K562 (cell line): ENCODE data around the gene NME2. TPM values are rescaled to one million over a fixed set of nuclear protein-coding genes. Genes with fewer than 3 reads are reported as not detected.

Source experiments
- HDAC3 ChIP-seq: fragments of 450-650 bp; IDR thresholded peaks from 2 replicates; pipeline ENCODE4 v1.6.1; 2018; ENCODE audit warnings: borderline replicate concordance, mild to moderate bottlenecking, moderate library complexity; ENCODE audit not compliant: partially characterized antibody
- KDM5B ChIP-seq: fragments of 200-600 bp; sonication (generic); IDR thresholded peaks from 2 replicates; pipeline ENCODE4 v1.6.1; 2012; ENCODE audit warnings: low read depth, mild to moderate bottlenecking, moderate library complexity, low read length, control low read depth, inconsistent platforms; ENCODE audit not compliant: insufficient replicate concordance
- KLF1 ChIP-seq: fragments of 450-650 bp; IDR thresholded peaks from 2 replicates; pipeline ENCODE4 v1.6.1; 2016; ENCODE audit warnings: missing genetic modification characterization, missing compliant biosample characterization
- NR2C2 ChIP-seq, 2 experiments: fragments of 200-800 bp in 1 of 2; sonication (Bioruptor generic) in 1 of 2; sonication (generic) in 1 of 2; formaldehyde crosslinking in 1 of 2; IDR thresholded peaks; 2 replicates each; pipeline versions ENCODE4 v1.6.1 to v1.8.0; 2016 to 2022; ENCODE audit warnings: mild to moderate bottlenecking in 1 of 2, missing compliant biosample characterization in 1 of 2, missing genetic modification characterization in 1 of 2, missing genetic modification reagents in 1 of 2
- RB1 ChIP-seq: fragments of 450-650 bp; IDR thresholded peaks from 2 replicates; pipeline ENCODE4 v1.6.1; 2017; ENCODE audit warnings: low read depth, mild to moderate bottlenecking
- STAG1 ChIP-seq: sonication (generic); formaldehyde crosslinking; IDR thresholded peaks from 2 replicates; pipeline ENCODE4 v1.5.0; 2020; ENCODE audit warnings: missing genetic modification reagents, borderline replicate concordance
- TAF9B ChIP-seq: fragments of 450-650 bp; IDR thresholded peaks from 2 replicates; pipeline ENCODE4 v1.6.1; 2018; ENCODE audit warnings: mild to moderate bottlenecking; ENCODE audit not compliant: partially characterized antibody
- polyA plus RNA-seq, 8 experiments: library from polyadenylated mRNA; depleted of rRNA in 4 of 8; stranded (reverse) in 5 of 8; unstranded in 3 of 8; fragments of >200 nt; fragmentation: Nextera tagmentation in 2 of 8; fragmentation: Illumina TruSeq in 1 of 8; extraction: Ambion mirVana in 2 of 8; extraction: Trizol in 1 of 8; gene quantifications; 2 replicates each; pipeline versions ENCODE4 v1.2.1 to v1.2.3, GENCODE V29; 2011 to 2014; ENCODE audit warnings: inconsistent platforms in 1 of 8, missing spikeins in 1 of 8
- total RNA-seq, 7 experiments: library from RNA; depleted of rRNA in 6 of 7; stranded (reverse); fragments of >200 nt in 6 of 7; fragmentation: Illumina TruSeq in 2 of 7; extraction: Trizol in 2 of 7; gene quantifications; 2 replicates each; pipeline versions ENCODE4 v1.2.1 to v1.2.3, GENCODE V29; 2011 to 2021; ENCODE audit warnings: low replicate concordance in 1 of 7
- TF ChIP-seq, protein P1 (sequence below), 2 experiments: fragments of 450-650 bp in 1 of 2; sonication (generic) in 1 of 2; formaldehyde crosslinking in 1 of 2; IDR thresholded peaks; 2 replicates each; pipeline versions ENCODE4 v1.7.1 to v1.9.0; 2016 to 2022; ENCODE audit warnings: inconsistent platforms in 1 of 2, mild to moderate bottlenecking in 1 of 2, missing genetic modification reagents in 1 of 2
- TF ChIP-seq, protein P2 (sequence below): fragments of 450-650 bp; IDR thresholded peaks from one replicate; pipeline ENCODE4 v1.6.1; 2018; ENCODE audit warnings: mild to moderate bottlenecking, moderate library complexity; ENCODE audit not compliant: partially characterized antibody
- TF ChIP-seq, protein P3 (sequence below), 2 experiments: fragments of 450-650 bp in 1 of 2; IDR thresholded peaks; 2 replicates each; pipeline ENCODE4 v1.6.1; 2011 to 2017; ENCODE audit warnings: low read depth in 2 of 2, antibody characterized with exemption in 1 of 2, borderline replicate concordance in 1 of 2, low read length in 1 of 2, mild to moderate bottlenecking in 1 of 2, mixed read lengths in 1 of 2; ENCODE audit not compliant: control insufficient read depth in 1 of 2

The NME2 gene
- total and polyA plus RNA-seq, 9 of the 15 experiments (the other 6 are each of a cell fraction or from before 2014, with no cell fraction given): 684 to 1,202 (median 924) TPM

DNA sequence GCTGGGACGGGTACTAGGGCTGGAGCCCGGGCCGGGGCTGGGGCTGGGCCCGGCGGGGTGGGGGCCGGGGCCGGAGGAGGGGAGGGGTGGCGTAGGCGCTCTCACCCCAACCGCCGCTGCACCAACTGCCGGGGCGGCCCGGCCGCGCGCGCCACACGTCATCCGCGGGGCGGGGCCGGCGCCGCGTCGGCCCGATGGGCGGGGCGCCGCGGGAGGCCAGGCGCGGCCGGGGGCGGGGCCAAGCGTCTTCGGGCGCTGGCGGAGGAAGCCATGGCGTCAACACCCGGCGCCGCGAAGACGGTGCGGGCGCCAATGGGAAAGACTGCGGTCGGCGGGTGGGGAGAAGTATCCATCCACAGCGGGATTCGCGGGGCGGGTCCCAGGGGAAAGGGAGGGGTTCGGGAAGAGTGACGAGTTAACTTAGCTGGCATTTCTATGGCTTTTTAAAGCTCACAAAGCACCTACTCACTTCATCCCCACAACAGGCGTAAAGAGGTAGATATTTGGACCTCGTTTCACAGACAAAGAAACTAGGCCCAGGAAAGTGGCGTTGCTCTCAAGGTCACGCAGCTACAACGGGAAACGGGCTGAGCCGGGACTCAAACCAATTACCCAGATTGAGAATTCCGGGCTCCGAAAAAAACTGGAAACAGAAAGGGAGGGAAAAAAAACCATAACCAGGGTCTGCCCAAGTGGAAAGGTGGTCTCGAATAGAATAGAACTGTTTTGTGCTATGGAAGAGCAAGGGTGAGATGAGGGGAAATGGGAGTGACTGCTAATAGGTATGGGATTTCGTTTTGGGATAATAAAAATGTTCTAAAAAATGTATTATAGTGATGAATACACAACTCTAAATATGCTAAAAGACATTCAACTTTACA is 45.2 kb upstream of the NME2 start, which contains the start of gene SPAG9 (continued):
- TF ChIP-seq, protein P1, sequence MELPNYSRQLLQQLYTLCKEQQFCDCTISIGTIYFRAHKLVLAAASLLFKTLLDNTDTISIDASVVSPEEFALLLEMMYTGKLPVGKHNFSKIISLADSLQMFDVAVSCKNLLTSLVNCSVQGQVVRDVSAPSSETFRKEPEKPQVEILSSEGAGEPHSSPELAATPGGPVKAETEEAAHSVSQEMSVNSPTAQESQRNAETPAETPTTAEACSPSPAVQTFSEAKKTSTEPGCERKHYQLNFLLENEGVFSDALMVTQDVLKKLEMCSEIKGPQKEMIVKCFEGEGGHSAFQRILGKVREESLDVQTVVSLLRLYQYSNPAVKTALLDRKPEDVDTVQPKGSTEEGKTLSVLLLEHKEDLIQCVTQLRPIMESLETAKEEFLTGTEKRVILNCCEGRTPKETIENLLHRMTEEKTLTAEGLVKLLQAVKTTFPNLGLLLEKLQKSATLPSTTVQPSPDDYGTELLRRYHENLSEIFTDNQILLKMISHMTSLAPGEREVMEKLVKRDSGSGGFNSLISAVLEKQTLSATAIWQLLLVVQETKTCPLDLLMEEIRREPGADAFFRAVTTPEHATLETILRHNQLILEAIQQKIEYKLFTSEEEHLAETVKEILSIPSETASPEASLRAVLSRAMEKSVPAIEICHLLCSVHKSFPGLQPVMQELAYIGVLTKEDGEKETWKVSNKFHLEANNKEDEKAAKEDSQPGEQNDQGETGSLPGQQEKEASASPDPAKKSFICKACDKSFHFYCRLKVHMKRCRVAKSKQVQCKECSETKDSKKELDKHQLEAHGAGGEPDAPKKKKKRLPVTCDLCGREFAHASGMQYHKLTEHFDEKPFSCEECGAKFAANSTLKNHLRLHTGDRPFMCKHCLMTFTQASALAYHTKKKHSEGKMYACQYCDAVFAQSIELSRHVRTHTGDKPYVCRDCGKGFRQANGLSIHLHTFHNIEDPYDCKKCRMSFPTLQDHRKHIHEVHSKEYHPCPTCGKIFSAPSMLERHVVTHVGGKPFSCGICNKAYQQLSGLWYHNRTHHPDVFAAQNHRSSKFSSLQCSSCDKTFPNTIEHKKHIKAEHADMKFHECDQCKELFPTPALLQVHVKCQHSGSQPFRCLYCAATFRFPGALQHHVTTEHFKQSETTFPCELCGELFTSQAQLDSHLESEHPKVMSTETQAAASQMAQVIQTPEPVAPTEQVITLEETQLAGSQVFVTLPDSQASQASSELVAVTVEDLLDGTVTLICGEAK (IDR thresholded peaks at IDR 0.05): peak; percentile 63
- TF ChIP-seq, protein P1 (CRISPR knock-in tag; IDR thresholded peaks at IDR 0.05): no peak
- TF ChIP-seq, protein P2, sequence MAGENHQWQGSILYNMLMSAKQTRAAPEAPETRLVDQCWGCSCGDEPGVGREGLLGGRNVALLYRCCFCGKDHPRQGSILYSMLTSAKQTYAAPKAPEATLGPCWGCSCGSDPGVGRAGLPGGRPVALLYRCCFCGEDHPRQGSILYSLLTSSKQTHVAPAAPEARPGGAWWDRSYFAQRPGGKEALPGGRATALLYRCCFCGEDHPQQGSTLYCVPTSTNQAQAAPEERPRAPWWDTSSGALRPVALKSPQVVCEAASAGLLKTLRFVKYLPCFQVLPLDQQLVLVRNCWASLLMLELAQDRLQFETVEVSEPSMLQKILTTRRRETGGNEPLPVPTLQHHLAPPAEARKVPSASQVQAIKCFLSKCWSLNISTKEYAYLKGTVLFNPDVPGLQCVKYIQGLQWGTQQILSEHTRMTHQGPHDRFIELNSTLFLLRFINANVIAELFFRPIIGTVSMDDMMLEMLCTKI: no peak
- TF ChIP-seq, protein P3, sequence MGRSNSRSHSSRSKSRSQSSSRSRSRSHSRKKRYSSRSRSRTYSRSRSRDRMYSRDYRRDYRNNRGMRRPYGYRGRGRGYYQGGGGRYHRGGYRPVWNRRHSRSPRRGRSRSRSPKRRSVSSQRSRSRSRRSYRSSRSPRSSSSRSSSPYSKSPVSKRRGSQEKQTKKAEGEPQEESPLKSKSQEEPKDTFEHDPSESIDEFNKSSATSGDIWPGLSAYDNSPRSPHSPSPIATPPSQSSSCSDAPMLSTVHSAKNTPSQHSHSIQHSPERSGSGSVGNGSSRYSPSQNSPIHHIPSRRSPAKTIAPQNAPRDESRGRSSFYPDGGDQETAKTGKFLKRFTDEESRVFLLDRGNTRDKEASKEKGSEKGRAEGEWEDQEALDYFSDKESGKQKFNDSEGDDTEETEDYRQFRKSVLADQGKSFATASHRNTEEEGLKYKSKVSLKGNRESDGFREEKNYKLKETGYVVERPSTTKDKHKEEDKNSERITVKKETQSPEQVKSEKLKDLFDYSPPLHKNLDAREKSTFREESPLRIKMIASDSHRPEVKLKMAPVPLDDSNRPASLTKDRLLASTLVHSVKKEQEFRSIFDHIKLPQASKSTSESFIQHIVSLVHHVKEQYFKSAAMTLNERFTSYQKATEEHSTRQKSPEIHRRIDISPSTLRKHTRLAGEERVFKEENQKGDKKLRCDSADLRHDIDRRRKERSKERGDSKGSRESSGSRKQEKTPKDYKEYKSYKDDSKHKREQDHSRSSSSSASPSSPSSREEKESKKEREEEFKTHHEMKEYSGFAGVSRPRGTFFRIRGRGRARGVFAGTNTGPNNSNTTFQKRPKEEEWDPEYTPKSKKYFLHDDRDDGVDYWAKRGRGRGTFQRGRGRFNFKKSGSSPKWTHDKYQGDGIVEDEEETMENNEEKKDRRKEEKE (IDR thresholded peaks at IDR 0.05; ENCODE audit: borderline replicate concordance in 1 of 2, control insufficient read depth in 1 of 2, low read depth in 2 of 2, low read length in 1 of 2): 0 out of 4 replicates have a peak, but pooled peaks of 1 of the 2 experiments have one; percentile 31
- TF ChIP-seq STAG1 (no peak), TAF9B (peak; percentile 21), KDM5B (peak; percentile 17), KLF1 (tag) (peak; percentile 12; the same call in 1 of the 2 replicates), HDAC3 (peak; percentile 31), NR2C2 (CRISPR knock-in tag; IDR thresholded peaks at IDR 0.05) (no peak), NR2C2 (tag; IDR thresholded peaks at IDR 0.05) (peak; percentile 65; the same call in 1 of the 2 replicates), RB1 (peak; percentile 68; the same call in 1 of the 2 replicates)
